Common myeloid progenitor, CD34-positive (primary cell): ENCODE data around the gene MAVS. TPM values are rescaled to one million over a fixed set of nuclear protein-coding genes. Genes with fewer than 3 reads are reported as not detected.

Source experiments
- CTCF ChIA-PET: fragments of 350-600 bp; sonication (Branson Sonifier 250); formaldehyde crosslinking; loops from one replicate; lab custom pipeline; 2021; ENCODE audit warnings: antibody characterized with exemption; lab: Charles Lee
- POLR2A ChIA-PET: fragments of 350-600 bp; sonication (Branson Sonifier 250); formaldehyde crosslinking; loops from one replicate; lab custom pipeline; 2021; ENCODE audit warnings: antibody characterized with exemption; lab: Charles Lee
- DNase-seq, 3 donors: peaks; one replicate each; pipeline versions ENCODE4 v3.0.0 to v3.0.0-alpha.2; 2013
- H3K27ac ChIP-seq, 2 experiments: 1 replicate in 1 of 2; 2 replicates in 1 of 2; pipeline ENCODE4 v1.7.0; 2013; ENCODE audit warnings: inconsistent platforms in 2 of 2, low read length in 2 of 2, mild to moderate bottlenecking in 2 of 2, low read depth in 1 of 2, moderate library complexity in 1 of 2; ENCODE audit not compliant: severe bottlenecking in 2 of 2, insufficient read depth in 1 of 2, poor library complexity in 1 of 2
- H3K27me3 ChIP-seq, 5 experiments: replicated peaks in 2 of 5; 1 replicate in 3 of 5; 2 replicates in 2 of 5; pipeline versions ENCODE4 v1.6.1 to v1.7.0; 2013; ENCODE audit warnings: low read length in 4 of 5, mild to moderate bottlenecking in 2 of 5, moderate library complexity in 2 of 5, inconsistent platforms in 1 of 5; ENCODE audit not compliant: insufficient read depth in 5 of 5, control insufficient read depth in 4 of 5
- H3K36me3 ChIP-seq, 4 experiments: 1 replicate in 2 of 4; 2 replicates in 2 of 4; pipeline versions ENCODE4 v1.6.1 to v1.7.0; 2013; ENCODE audit warnings: low read length in 3 of 4, control low read depth in 1 of 4, mild to moderate bottlenecking in 1 of 4; ENCODE audit not compliant: control insufficient read depth in 4 of 4, insufficient read depth in 4 of 4
- H3K4me1 ChIP-seq, 4 experiments: 1 replicate in 3 of 4; 2 replicates in 1 of 4; pipeline versions ENCODE4 v1.6.1 to v1.7.1; 2013; ENCODE audit warnings: low read length in 3 of 4, mild to moderate bottlenecking in 3 of 4, control low read depth in 1 of 4, inconsistent platforms in 1 of 4, moderate library complexity in 1 of 4; ENCODE audit not compliant: control insufficient read depth in 4 of 4, insufficient read depth in 4 of 4; ENCODE audit errors: control extremely low read depth in 1 of 4
- H3K4me3 ChIP-seq, 7 experiments: 1 replicate in 4 of 7; 2 replicates in 3 of 7; pipeline versions ENCODE4 v1.5.1 to v1.7.0; 2013; ENCODE audit warnings: mild to moderate bottlenecking in 7 of 7, low read length in 6 of 7, moderate library complexity in 6 of 7, inconsistent platforms in 2 of 7, low read depth in 2 of 7, control low read depth in 1 of 7; ENCODE audit not compliant: insufficient read depth in 4 of 7, control insufficient read depth in 1 of 7; ENCODE audit errors: extremely low read depth in 1 of 7
- H3K9me3 ChIP-seq, 5 experiments: 1 replicate in 4 of 5; 2 replicates in 1 of 5; pipeline versions ENCODE4 v1.6.1 to v1.7.1; 2013; ENCODE audit warnings: low read length in 4 of 5, mild to moderate bottlenecking in 2 of 5, inconsistent platforms in 1 of 5, low read depth in 1 of 5, moderate library complexity in 1 of 5; ENCODE audit not compliant: control insufficient read depth in 4 of 5, insufficient read depth in 2 of 5; ENCODE audit errors: control extremely low read depth in 1 of 5
- WGBS: methylation state at CpG from one replicate; pipeline ENCODE4 v1.1.5; 2013; ENCODE audit not compliant: insufficient coverage; 5-methylcytosine and 5-hydroxymethylcytosine counted together
- polyA plus RNA-seq: library from polyadenylated mRNA; unstranded; fragments of 120-200 nt; gene quantifications from one replicate; pipeline ENCODE4 v1.2.1, GENCODE V29; 2013

Gene MAVS
- 24.7 TPM for polyA plus RNA-seq

DNA sequence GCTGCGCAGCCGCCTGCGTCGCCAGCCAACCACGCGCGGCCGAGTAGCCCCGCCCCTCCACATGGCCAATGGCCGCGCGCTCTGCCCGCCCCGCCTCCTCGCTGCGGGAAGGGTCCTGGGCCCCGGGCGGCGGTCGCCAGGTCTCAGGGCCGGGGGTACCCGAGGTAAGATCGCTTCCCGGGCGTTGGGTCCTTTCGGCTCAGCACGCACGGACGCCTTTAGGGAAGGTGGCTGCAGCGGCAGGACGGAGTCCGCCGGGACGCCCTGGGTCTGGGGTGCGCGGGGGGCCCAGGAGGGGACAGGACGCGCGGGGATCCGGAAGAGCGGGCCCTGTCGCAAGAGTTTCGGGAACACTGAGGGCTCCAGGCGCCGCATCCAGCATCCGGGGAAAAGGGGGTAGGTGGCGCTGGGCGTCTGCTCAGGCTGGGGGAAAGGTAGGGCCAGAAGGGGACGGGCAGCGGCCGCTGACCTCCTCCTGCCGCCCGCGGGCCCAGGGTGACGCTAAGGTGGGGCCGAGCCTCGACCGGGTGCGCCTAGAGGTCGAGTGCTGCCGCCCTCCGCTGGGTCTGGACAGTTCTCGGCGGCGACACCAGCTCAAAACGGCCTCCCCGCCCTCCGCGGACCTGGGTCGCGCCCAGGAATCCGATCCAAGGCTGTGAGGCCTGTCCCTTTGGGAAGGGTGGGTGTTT, at the start of gene MAVS:
Gene MAVS (plus strand): TSS at position 95 of the 689 bp plus-strand sequence. CDS start 7,791 bp downstream, outside the sequence.
- Histone ChIP-seq H3K36me3 (peaks cover 0 to 10% (median under 1%) of the 10 kb centered on the region in 4 experiments), H3K4me1 (peaks cover 1 to 36% (median 27%) of the 10 kb centered on the region in 4 experiments), H3K9me3 (no peaks in the 10 kb centered on the region), H3K4me3 (peak within 1 kb of the TSS; percentile 78 to 98 (median 88)), H3K27me3 (no peaks in the 10 kb centered on the region), H3K27ac (peak within 1 kb of the TSS; percentile 80 to 90)
- POLR2A ChIA-PET = no interaction called here
- whole genome bisulfite sequencing = under 1% methylated on average over 59 of the region's 72 CpGs
- CTCF ChIA-PET = no interaction called here
- peak; percentile 80 to 88 (median 87) for DNase-seq

DNA sequence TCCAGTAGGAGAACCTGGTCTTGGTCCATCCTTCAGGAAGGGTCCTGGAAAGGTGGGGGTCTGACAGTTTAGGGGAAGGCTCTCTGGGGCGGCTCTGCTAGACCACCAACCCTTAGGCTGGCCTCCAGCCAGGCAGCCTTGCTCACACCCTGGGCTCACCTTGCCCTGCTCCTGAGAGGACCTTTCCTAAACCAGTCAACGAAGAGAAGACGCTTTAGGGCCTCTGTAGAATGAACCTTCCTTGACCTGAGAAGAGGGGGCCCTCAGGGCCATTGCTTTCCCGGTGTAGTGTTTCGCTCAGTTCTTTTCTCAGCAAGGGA, 49.4 kb upstream of the MAVS start:
- Histone ChIP-seq H3K9me3 (no peaks in the 10 kb centered on the region), H3K36me3 (peaks cover 0 to 44% (median 16%) of the 10 kb centered on the region in 4 experiments), H3K27ac (no peak overlapping the region), H3K4me3 (peak overlapping the region in 3 of 7 experiments; percentile 72 to 89 (median 73)), H3K4me1 (peaks cover 0 to 30% (median 23%) of the 10 kb centered on the region in 4 experiments), H3K27me3 (no peaks in the 10 kb centered on the region)
- no peak for DNase-seq
- WGBS = 99% methylated on average over 5 of the region's 5 CpGs
- ChIA-PET POLR2A (no interaction called here), CTCF (interaction anchor here (1.6 kb wide), 1 partner anchor 29 kb away, joined by 4 read pairs; no protein-coding TSS in a partner anchor)

DNA sequence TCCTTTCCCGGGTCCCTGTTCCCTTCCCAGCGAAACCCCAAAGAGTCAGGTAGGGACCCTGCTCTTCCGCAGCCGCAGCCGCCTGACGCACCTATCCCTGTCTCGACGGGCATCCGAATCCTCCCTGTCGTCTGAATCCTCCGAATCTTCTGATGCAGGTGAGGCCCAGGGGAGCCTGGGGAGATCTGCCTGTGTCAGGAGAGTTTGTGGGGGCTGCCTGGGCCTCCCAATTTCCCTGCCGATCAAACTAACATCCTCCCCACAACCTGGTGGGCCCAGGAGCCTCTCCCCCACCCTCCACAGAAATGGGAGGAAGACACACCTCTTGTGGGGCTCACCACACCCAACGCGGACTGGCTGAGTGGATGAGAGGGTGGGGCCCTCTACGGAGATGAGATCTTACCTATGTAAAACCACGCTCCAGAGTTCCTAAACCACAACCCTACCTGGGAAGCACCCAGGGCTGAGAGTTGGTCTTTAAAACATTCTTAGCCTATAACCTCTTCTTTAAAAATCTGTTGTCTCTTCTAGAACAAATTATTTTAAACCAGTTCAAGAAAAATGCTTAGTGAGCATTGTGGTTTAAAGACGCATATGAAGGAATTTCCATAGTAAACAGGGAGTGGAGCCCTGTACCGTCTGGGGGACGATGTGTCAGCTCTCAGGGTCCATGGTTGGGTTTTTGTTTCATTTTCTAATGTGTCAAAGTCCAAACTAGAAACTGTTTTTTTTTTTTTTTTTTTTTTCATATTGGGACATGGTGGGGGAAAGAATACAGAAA, 48.9 kb upstream of the MAVS start:
- Histone ChIP-seq H3K4me3 (no peak overlapping the region), H3K27ac (no peak overlapping the region), H3K36me3 (peaks cover 0 to 50% (median 19%) of the 10 kb centered on the region in 4 experiments), H3K27me3 (no peaks in the 10 kb centered on the region), H3K9me3 (no peaks in the 10 kb centered on the region), H3K4me1 (peaks cover 0 to 30% (median 23%) of the 10 kb centered on the region in 4 experiments)
- no peak for DNase-seq
- POLR2A ChIA-PET = interaction anchor here (0.6 kb wide), 1 partner anchor 13 kb away, joined by 7 read pairs; no protein-coding TSS in a partner anchor
- WGBS = 87% methylated on average over 13 of the region's 19 CpGs
- CTCF ChIA-PET = interaction anchor here (1.6 kb wide), 1 partner anchor 29 kb away, joined by 4 read pairs; no protein-coding TSS in a partner anchor

DNA sequence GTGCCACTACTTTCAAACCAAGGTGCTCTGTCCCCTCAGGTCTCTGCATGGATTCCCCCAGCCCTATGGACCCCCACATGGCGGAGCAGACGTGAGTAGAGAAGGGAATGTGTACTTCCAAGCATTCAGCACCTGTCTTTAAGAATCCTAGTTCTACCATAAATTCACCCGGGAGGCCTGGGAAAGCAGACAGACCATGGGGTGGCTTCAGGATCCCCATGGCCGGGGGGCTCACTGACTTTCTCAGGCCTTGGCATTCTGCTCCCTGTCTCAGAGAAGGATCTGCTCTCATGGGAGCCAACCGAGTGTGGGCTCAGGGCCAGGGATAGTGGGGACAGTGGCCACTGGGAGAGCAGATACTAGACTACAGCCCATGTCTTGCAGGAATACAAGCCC, 48.3 kb upstream of the MAVS start:
- DNase-seq = no peak
- ChIA-PET POLR2A (no interaction called here), CTCF (interaction anchor here (1.4 kb wide), 1 partner anchor 16 kb away, joined by 5 read pairs; no protein-coding TSS in a partner anchor)
- no peaks in the 10 kb centered on the region for H3K27me3 ChIP-seq
- peaks cover 0 to 30% (median 23%) of the 10 kb centered on the region in 4 experiments for H3K4me1 ChIP-seq
- peaks cover 0 to 56% (median 22%) of the 10 kb centered on the region in 4 experiments for H3K36me3 ChIP-seq
- H3K4me3 ChIP-seq = no peak overlapping the region
- no peaks in the 10 kb centered on the region for H3K9me3 ChIP-seq
- H3K27ac ChIP-seq = no peak overlapping the region
- 100% methylated on average over 3 of the region's 5 CpGs for WGBS

DNA sequence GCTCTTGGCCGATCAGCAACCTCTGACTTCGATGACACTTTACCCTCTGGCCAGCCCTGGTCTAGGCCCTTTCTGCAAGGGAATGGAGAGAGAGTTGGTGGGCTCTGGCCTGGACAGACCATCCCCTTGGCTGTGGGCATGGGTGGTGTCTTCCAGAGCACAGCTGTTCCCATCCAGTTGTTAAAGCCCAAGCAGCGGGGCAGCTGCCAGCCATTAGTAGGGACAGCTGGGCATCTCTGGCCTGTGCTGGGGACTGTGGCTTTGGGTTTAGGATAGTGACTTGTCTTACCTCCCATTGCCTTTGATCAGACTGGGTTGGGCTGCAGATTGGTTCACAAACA, 47.8 kb upstream of the MAVS start:
- ChIA-PET CTCF (interaction anchor here (1.4 kb wide), 1 partner anchor 15 kb away, joined by 5 read pairs; no protein-coding TSS in a partner anchor), POLR2A (no interaction called here)
- H3K4me3 ChIP-seq = no peak overlapping the region
- H3K27ac ChIP-seq = no peak overlapping the region
- H3K36me3 ChIP-seq = peaks cover 0 to 61% (median 24%) of the 10 kb centered on the region in 4 experiments
- DNase-seq = no peak
- no peaks in the 10 kb centered on the region for H3K27me3 ChIP-seq
- H3K9me3 ChIP-seq = no peaks in the 10 kb centered on the region
- 100% methylated on average over 2 of the region's 3 CpGs for WGBS
- H3K4me1 ChIP-seq = peaks cover 0 to 30% (median 23%) of the 10 kb centered on the region in 4 experiments

DNA sequence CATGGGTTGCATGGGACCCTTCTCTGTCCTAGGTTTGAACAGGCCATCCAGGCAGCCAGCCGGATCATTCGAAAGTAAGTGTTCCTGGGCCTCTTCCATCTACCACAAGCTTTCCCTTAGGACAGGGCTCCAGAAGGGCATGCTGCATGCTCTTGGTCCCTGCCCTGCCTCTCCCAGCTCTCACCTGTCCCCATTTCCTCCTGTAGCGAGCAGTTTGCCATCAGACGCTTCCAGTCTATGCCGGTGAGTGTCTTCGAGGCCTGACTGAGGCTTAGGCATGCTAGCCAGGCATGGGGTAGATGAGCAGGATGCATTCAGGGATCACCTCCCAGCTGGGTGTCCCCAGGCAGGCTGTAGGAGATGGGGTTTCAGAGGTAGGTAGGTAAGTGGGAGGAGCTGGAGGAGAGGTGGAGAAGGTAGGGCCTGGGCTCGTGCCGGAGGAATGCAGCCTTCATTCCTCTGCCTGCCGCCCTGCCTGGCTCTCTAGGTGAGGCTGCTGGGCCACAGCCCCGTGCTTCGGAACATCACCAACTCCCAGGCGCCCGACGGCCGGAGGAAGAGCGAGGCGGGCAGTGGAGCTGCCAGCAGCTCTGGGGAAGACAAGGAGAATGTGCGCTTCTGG, 46.3 kb upstream of the MAVS start:
- Histone ChIP-seq H3K27ac (no peak overlapping the region), H3K4me1 (peaks cover 0 to 29% (median 20%) of the 10 kb centered on the region in 4 experiments), H3K9me3 (no peaks in the 10 kb centered on the region), H3K27me3 (no peaks in the 10 kb centered on the region), H3K36me3 (peaks cover 0 to 76% (median 35%) of the 10 kb centered on the region in 4 experiments), H3K4me3 (no peak overlapping the region)
- POLR2A ChIA-PET = interaction anchor here (0.5 kb wide), 1 partner anchor 924 kb away, joined by 3 read pairs; no protein-coding TSS in a partner anchor
- CTCF ChIA-PET = interaction anchor here (1.2 to 1.8 kb wide), 4 partner anchors 13 to 24 kb away, joined by 3 to 7 read pairs (median 5); no protein-coding TSS in a partner anchor
- DNase-seq = no peak
- WGBS = 94% methylated on average over 16 of the region's 18 CpGs
